Measurements from ENCODE around the gene ZRSR2. TPM values are rescaled to one million over a fixed set of nuclear protein-coding genes. Genes with fewer than 3 reads are reported as not detected.
"Not testable (repeated sequence)": the region's sequence is repeated elsewhere in the genome, so short reads cannot be mapped to it uniquely, and the experiment has no call there.

ZRSR2 gene
- polyA plus RNA-seq, 1 donor = 18.5 TPM

DNA sequence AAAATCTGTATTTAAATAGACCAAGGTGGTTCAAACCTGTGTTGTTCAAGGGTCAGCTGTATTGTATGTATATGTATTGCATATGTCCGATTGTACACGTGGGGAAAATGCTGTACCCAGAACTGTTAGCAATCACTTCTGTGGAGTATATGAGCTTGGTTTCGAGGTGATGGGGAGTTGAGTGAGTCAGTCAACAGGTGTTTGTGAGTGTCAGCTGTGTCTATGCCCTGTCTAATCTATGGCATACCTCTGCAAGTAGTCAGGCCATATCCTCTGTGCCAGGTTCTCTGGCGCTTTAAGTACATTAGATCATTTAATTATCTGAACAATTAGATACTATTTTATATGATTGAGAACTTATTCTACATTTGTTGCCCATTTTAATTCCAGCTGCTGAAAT, 7.4 kb downstream of the ZRSR2 start:
- no peak for DNase-seq

- no peak for DNase-seq
Measured at GRCh38 chrX:15804563-15804962, 14.3 kb downstream of the ZRSR2 start.

DNA sequence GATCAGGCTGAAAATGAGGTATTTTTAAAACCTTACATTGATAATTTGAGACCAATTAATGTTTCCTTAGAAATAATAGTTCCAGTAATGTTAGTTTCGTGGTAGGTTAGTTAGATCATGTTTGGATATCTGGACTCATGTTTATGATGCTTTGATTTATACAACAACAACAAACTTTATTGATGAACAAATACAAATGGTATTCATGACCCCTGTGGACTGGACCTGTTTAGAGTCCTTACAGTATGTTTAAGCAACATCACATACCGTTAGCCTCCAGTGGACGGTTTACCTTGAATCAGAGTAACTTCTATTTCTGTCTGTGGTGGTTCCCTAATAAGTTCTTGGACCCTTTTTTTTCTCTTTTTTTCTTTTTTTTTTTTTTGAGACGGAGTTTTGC, 18.0 kb downstream of the ZRSR2 start:
- DNase-seq = no peak

DNA sequence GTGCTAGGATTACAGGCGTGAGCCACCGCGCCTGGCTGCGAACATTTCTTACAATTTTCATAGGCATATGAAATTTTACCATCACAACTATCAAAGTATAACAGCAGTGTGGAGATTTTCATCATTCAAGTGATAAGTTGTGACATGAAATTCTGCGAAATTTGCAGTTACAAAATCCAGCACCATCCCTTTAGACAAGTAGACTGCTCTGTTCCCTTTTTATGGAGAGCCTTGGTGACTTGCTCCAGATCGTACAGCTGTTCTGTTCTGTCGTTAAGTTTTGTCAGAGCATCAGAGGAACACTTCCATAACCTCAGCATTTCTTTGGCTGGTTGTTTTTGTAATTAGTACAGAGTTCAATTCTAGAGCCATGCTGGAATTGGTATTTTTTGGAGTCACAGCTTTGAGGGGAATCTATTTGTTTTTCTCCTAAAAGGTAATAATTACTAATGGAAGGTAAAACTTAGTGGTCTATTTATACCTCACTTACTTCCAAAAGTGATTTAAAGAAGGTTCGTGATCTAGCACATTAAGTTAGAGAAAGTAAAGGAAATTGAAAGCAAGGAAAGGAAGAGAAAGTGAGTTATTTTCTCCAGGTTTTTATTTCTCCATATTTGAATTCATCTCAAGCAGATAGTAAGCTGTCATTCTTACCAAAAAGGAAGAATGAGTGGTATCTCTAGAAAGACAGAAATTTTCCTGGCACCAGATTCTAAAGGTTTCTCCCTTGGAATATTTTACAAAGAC, 22.1 kb downstream of the ZRSR2 start:
- DNase-seq = no peak

GRCh38 chrX:15813416-15813815, 23.1 kb downstream of the ZRSR2 start:
- DNase-seq = peak; percentile 1

GRCh38 chrX:15814771-15815365, 24.6 kb downstream of the ZRSR2 start:
- DNase-seq = no peak

DNA sequence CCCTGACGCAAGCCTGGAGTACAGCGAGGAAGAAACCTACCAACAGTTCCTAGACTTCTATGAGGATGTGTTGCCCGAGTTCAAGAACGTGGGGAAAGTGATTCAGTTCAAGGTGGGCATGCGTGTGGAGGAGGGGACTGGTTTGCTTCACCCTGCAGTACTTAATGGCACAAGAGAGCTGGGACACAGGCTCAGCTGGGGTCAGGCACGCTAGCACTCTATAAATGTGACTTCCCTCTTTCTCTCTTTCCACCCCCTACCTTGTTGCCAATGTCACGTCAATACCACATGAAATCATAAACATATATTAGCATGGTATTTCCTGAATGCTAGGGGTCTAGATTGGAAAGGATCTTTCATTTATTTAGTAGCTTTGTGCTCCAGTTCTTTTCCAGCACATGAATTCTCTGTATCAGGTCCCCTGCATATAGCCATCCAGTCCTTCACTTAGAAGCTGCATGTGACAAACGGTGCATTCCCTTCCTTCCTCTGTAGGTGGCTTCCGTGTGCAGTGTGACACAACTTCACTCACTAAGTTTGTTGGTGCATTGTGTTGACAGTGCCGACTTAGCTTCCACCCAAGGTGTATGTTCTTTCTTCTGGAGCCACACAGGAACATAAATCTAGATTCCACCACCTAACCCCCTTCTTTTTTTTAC, 25.6 kb downstream of the ZRSR2 start:
- peak; percentile 17 for DNase-seq

DNA sequence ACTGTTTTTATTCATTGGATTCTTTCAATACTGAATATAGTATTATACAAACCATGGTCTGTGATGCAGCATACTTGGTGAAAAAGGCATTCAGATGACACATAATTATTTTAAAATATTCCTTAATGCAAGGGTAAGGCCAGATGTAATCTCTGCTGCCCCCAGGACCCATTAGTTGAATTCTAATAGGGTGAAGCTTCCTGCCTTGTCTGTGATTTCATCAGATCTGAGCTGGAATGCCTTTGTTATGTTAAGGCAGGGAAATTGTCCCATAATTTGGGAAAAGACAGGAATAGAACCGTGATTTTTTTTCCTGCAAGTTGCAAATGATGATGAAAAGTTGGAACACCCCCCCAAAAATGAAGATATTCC, 26.1 kb downstream of the ZRSR2 start:
- no peak for DNase-seq

GRCh38 chrX:15816886-15817285, 26.6 kb downstream of the ZRSR2 start:
- DNase-seq = no peak

GRCh38 chrX:15820106-15821073, 30.1 kb downstream of the ZRSR2 start:
- DNase-seq = no peak

- DNase-seq = no peak
Measured at GRCh38 chrX:15822922-15823321, 32.6 kb downstream of the ZRSR2 start.

GRCh38 chrX:15825936-15826335, 35.7 kb downstream of the ZRSR2 start:
- no peak for DNase-seq

- no peak for DNase-seq
Measured at GRCh38 chrX:15829217-15829616, 38.9 kb downstream of the ZRSR2 start.

DNA sequence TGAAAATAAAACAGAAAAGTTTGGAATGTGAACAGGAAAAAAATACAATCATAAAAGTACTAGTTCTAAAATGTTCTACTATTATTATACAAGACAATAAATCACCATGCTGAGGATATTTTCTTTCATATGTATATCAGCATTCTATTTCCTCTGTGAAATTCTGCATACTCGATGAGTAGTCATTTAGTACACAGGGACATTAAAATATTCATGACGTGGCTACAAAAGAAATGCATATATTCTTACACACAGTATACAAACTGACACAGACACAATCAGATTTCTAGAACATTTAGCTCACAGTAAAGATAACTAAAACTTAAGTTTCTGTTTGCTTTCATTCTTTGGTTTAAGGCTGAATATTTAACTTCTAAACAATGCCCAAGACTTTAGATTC, 41.1 kb downstream of the ZRSR2 start:
- not testable (repeated sequence) for DNase-seq

DNA sequence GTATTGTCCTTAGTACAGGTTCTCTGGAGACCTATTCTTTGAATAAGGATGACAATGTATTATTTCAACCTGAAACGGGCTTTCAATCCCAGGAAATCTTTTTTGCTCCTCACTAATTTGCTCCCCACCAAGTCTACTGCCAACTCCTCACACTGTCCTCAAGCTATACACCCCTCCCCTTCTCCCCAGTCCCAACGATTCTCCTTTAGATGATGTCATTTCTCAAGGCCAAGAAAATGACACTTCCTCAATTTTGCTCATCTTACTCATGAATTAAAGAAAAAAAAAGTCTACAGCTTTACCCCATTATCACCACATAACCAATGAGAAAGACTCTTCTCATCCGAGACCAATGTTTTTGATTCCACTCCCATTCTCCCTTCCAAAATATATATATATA, 43.8 kb downstream of the ZRSR2 start:
- DNase-seq = no peak

DNA sequence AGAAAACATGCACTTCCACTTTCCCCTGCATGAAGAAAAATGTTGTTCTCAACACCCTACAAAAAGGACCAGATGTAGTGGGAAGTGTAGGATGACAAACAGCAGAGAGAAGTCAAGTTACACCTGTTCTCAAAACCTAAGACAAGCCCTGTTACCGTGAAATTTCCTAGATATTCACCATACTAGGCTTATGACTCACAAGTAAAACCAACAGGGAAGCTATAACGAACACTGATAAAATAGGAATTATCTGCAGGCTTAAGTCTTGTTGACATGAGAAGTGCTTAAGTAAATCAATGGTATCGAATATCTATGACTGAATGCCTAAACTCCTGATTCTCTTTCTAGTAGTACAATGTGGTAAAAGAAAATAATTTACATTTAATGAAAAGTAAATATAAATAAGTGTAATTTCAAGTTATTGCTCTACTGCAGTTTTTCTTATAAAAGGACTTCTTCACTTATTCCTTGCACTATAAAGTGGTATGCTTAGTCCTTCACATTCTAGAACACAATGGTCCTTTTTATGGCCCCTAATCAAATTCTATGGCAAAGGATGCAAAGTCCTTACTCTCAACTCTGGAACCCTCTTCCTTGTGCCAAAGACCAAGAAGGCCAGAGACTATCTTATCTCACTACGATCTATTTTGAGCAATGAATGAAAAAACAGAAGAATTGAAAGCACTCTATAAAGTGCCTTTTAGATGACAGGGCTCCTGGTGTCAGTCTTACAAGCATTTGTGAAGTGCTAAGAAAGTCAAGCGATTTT, 44.7 kb downstream of the ZRSR2 start:
- DNase-seq = no peak

DNA sequence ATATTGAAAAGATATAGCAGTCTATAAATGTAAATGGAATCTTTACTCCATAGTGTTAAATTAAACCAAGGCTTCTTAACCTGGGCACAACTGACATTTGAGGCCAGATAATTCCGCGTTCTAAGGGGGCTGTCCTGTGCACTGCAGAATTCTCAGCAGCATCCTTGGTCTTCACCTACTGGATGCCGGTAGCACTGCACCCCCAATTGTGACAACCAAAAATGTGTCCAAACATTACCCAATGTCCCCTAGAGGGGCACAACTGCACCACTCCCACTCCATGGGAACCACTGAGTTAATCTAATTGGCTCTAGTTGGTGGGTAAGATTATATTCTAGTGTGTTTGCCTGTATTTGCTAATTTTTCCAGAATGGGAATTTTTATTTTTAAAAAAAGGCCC, 47.7 kb downstream of the ZRSR2 start:
- no peak for DNase-seq

DNA sequence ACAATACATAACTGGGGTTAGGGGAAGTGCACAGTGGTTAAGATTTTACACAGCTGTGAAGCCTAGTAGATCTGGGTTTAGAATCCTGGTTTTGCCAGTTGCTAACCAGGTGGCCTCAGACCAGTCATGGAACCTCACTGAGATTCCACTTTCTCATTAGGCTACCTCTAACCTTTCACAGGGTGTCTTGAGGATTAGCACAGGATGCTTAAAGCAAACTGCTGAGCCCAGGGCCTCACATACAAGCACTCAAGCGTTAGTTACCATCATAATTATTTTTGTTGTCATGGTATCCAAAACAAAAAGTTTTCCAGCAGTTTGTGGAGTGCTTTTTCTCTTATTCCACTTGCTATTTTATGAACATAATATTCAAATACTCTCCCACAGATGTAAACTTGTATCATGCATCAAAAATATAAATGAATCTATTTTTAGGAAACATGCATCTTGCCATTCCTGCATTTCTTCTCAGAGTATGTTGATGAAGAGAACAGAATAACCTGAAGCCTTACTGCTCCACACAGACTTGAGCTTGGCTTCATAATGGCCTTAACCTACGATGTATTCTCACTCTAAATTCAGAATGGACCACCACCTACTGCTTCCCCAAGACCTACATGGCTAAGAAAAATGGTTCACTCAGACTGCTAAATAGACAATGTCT, 51.7 kb downstream of the ZRSR2 start:
- no peak for DNase-seq

GRCh38 chrX:15843960-15844359, 53.7 kb downstream of the ZRSR2 start:
- DNase-seq = no peak

GRCh38 chrX:15848576-15848975, 58.3 kb downstream of the ZRSR2 start:
- DNase-seq = no peak

DNA sequence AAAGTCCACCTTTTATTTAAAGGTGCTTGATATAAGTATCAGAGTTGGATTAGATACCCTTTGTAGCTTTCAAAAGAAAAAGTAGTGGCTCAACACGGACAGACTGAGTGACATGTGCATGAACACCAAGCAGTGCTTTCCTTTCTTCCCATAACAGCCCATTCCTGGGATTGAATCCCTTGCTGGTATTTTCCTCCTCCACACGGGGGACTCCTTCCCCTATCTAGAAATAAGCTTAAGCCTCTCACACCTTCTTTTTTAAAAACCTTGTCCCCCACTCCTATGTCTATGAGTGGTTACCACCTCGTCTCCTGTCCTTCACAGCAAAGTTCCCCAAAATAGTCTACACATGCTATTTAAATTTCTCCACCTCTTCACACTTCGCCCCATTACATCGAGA, 59.3 kb downstream of the ZRSR2 start:
- DNase-seq = no peak
